ENCODE measurements around the gene HADH.
"Not testable (repeated sequence)": the region's sequence is repeated elsewhere in the genome, so short reads cannot be mapped to it uniquely, and the experiment has no call there.

The HADH gene

GRCh38 chr4:108031427-108032083, 41.9 kb downstream of the HADH start:
- no peak for DNase-seq

GRCh38 chr4:108033348-108033747, 43.7 kb downstream of the HADH start:
- no peak for DNase-seq

- no peak for DNase-seq
These were observed 44.9 kb downstream of the HADH start for GRCh38 chr4:108034565-108034964.

- DNase-seq = no peak
These were observed 46.0 kb downstream of the HADH start for GRCh38 chr4:108035691-108036090.

GRCh38 chr4:108036213-108036612, 46.5 kb downstream of the HADH start:
- no peak for DNase-seq

GRCh38 chr4:108037884-108038283, 48.2 kb downstream of the HADH start:
- DNase-seq = no peak

GRCh38 chr4:108042927-108043326, 53.2 kb downstream of the HADH start:
- no peak for DNase-seq

- no peak for DNase-seq
These were observed 53.8 kb downstream of the HADH start for GRCh38 chr4:108043526-108043925.

- DNase-seq = no peak
These were observed 55.4 kb downstream of the HADH start for GRCh38 chr4:108044951-108045686.

GRCh38 chr4:108045687-108046024, 56.0 kb downstream of the HADH start:
- DNase-seq = no peak

- DNase-seq = no peak
These were observed 57.5 kb downstream of the HADH start for GRCh38 chr4:108047199-108047598.

GRCh38 chr4:108048157-108048556, 58.5 kb downstream of the HADH start:
- DNase-seq = no peak

GRCh38 chr4:108048997-108049396, 59.3 kb downstream of the HADH start:
- no peak for DNase-seq

- DNase-seq = no peak
These were observed 59.7 kb downstream of the HADH start for GRCh38 chr4:108049406-108049805.

- DNase-seq = not testable (repeated sequence)
These were observed 60.8 kb downstream of the HADH start for GRCh38 chr4:108050166-108051111.

GRCh38 chr4:108051343-108051742, 61.7 kb downstream of the HADH start:
- no peak for DNase-seq

- DNase-seq = no peak
These were observed 63.0 kb downstream of the HADH start for GRCh38 chr4:108052558-108053120.

GRCh38 chr4:108053251-108053711, 63.6 kb downstream of the HADH start:
- no peak for DNase-seq

GRCh38 chr4:108054025-108054638, 64.4 kb downstream of the HADH start:
- no peak for DNase-seq

- no peak for DNase-seq
These were observed 66.1 kb downstream of the HADH start for GRCh38 chr4:108055787-108056186.

GRCh38 chr4:108056418-108056817, 66.7 kb downstream of the HADH start:
- no peak for DNase-seq

GRCh38 chr4:108058685-108059440, 69.2 kb downstream of the HADH start:
- no peak for DNase-seq

Measured in inflammatory macrophage treated with lipopolysaccharide for 1 hour (primary cell).